ENCODE results near the gene GBP3. TPM values are rescaled to one million over a fixed set of nuclear protein-coding genes. Genes with fewer than 3 reads are reported as not detected.
"Not testable (repeated sequence)": the region's sequence is repeated elsewhere in the genome, so short reads cannot be mapped to it uniquely, and the experiment has no call there.

The GBP3 gene
- total RNA-seq = 4.3 TPM

GRCh38 chr1:89022167-89022959 is at the start of gene GBP3:
GBP3 (minus strand) TSS chr1:89022866; CDS start chr1:89020721, 2,145 bp downstream.
- ATAC-seq (peak; percentile 94), DNase-seq (ENCODE audit: low spot score) (no peak)

- ATAC-seq = peak; percentile 7
- no peak for DNase-seq (ENCODE audit: low spot score)
Measured at GRCh38 chr1:89070509-89070908, 47.8 kb upstream of the GBP3 start.

- no peak for DNase-seq (ENCODE audit: low spot score)
- peak; percentile 29 for ATAC-seq
Measured at GRCh38 chr1:89069951-89070350, 47.3 kb upstream of the GBP3 start.

GRCh38 chr1:89068291-89068690 is 45.6 kb upstream of the GBP3 start:
- ATAC-seq = peak; percentile 47
- DNase-seq (ENCODE audit: low spot score) = peak; percentile 78

GRCh38 chr1:89065079-89065868 is 42.6 kb upstream of the GBP3 start, which contains the start of gene GBP1:
GBP1 (minus strand) TSS chr1:89065208; CDS start chr1:89063234, 1,974 bp downstream.
- ATAC-seq = peak; percentile 84
- DNase-seq (ENCODE audit: low spot score) = no peak

- ATAC-seq = peak; percentile 76
- DNase-seq (ENCODE audit: low spot score) = no peak
Measured at GRCh38 chr1:89064632-89065031, 42.0 kb upstream of the GBP3 start.

- DNase-seq (ENCODE audit: low spot score) (no peak), ATAC-seq (no peak)
Measured at GRCh38 chr1:89063094-89063493, 40.4 kb upstream of the GBP3 start.

GRCh38 chr1:89060091-89060490 is 37.4 kb upstream of the GBP3 start:
- DNase-seq (ENCODE audit: low spot score) = no peak
- ATAC-seq = no peak

- no peak for ATAC-seq
- DNase-seq (ENCODE audit: low spot score) = no peak
Measured at GRCh38 chr1:89051955-89052312, 29.3 kb upstream of the GBP3 start.

GRCh38 chr1:89051300-89051954 is 28.8 kb upstream of the GBP3 start:
- peak; percentile 72 for ATAC-seq
- DNase-seq (ENCODE audit: low spot score) = no peak

GRCh38 chr1:89050649-89051033 is 28.0 kb upstream of the GBP3 start:
- ATAC-seq = no peak
- no peak for DNase-seq (ENCODE audit: low spot score)

- not testable (repeated sequence) for DNase-seq (ENCODE audit: low spot score); ATAC-seq
Measured at GRCh38 chr1:89049901-89050648, 27.4 kb upstream of the GBP3 start.

GRCh38 chr1:89049187-89049586 is 26.5 kb upstream of the GBP3 start:
- DNase-seq (ENCODE audit: low spot score); ATAC-seq: not testable (repeated sequence)

GRCh38 chr1:89047734-89048133 is 25.1 kb upstream of the GBP3 start:
- DNase-seq (ENCODE audit: low spot score) (no peak), ATAC-seq (no peak)

- not testable (repeated sequence) for DNase-seq (ENCODE audit: low spot score); ATAC-seq
Measured at GRCh38 chr1:89046318-89047183, 23.9 kb upstream of the GBP3 start.

- no peak for DNase-seq (ENCODE audit: low spot score)
- peak; percentile 93 for ATAC-seq
Measured at GRCh38 chr1:89044970-89045721, 22.5 kb upstream of the GBP3 start.

GRCh38 chr1:89043940-89044339 is 21.3 kb upstream of the GBP3 start:
- ATAC-seq (no peak), DNase-seq (ENCODE audit: low spot score) (no peak)

- ATAC-seq = no peak
- no peak for DNase-seq (ENCODE audit: low spot score)
Measured at GRCh38 chr1:89042491-89042890, 19.8 kb upstream of the GBP3 start.

GRCh38 chr1:89041721-89042120 is 19.1 kb upstream of the GBP3 start:
- DNase-seq (ENCODE audit: low spot score) (no peak), ATAC-seq (no peak)
